GM18505 (cell line): ENCODE results near the gene SRSF12.

ENCODE experiments used
- ATAC-seq: cut with Tn5 transposase; IDR thresholded peaks from one replicate; pipeline ENCODE4 v1.9.1; 2021; ENCODE audit not compliant: unreplicated experiment
- POLR2A ChIP-seq: IDR thresholded peaks from 4 replicates; pipeline ENCODE4 v1.6.1; 2011; ENCODE audit warnings: borderline replicate concordance; ENCODE audit not compliant: insufficient read depth, insufficient read length; ENCODE audit errors: extremely low read depth

SRSF12 gene

GRCh38 chr6:89051676-89052075 is 66.2 kb downstream of the SRSF12 start:
- no peak for ATAC-seq
- TF ChIP-seq POLR2A, result no peak

- no peak for ATAC-seq
- TF ChIP-seq POLR2A, result no peak
These were observed 67.2 kb downstream of the SRSF12 start for GRCh38 chr6:89050697-89051096.

GRCh38 chr6:89050155-89050554 is 67.7 kb downstream of the SRSF12 start:
- no peak for TF ChIP-seq POLR2A
- ATAC-seq, result no peak

- TF ChIP-seq POLR2A, result no peak
- no peak for ATAC-seq
These were observed 68.9 kb downstream of the SRSF12 start for GRCh38 chr6:89048985-89049384.

- no peak for TF ChIP-seq POLR2A
- no peak for ATAC-seq
These were observed 69.5 kb downstream of the SRSF12 start for GRCh38 chr6:89048288-89048923.

GRCh38 chr6:89047473-89047872 is 70.4 kb downstream of the SRSF12 start:
- no peak for TF ChIP-seq POLR2A
- no peak for ATAC-seq
